HFF-Myc (cell line): ENCODE results near the gene SLN.

Experiments
- DNase-seq: peaks from one replicate; pipeline ENCODE4 v3.0.0-alpha.2; 2011; ENCODE audit warnings: low read depth; ENCODE audit errors: extremely low read depth
- H3K4me3 ChIP-seq: replicated peaks from 2 replicates; pipeline ENCODE4 v1.5.1; 2011; ENCODE audit warnings: low read depth, mild to moderate bottlenecking, control low read depth, low read length
- CTCF ChIP-seq: IDR thresholded peaks from 2 replicates; pipeline ENCODE4 v1.5.1; 2012; ENCODE audit warnings: mild to moderate bottlenecking, low read depth, low read length, control low read depth; ENCODE audit errors: missing control alignments

The SLN gene

GRCh38 chr11:107699371-107700285 lies 12.2 kb downstream of the SLN start:
- H3K4me3 ChIP-seq: no peak overlapping the region
- no peak for DNase-seq
- no peak for TF ChIP-seq CTCF

- TF ChIP-seq CTCF: no peak
- no peak overlapping the region for H3K4me3 ChIP-seq
- no peak for DNase-seq
These were observed 14.6 kb downstream of the SLN start for GRCh38 chr11:107697291-107697690.

- TF ChIP-seq CTCF: no peak
- DNase-seq: peak; percentile 87
- no peak overlapping the region for H3K4me3 ChIP-seq
These were observed 15.7 kb downstream of the SLN start for GRCh38 chr11:107696140-107696539.

- TF ChIP-seq CTCF: no peak
- H3K4me3 ChIP-seq: no peak overlapping the region
- DNase-seq: no peak
These were observed 16.4 kb downstream of the SLN start for GRCh38 chr11:107695446-107695845.

GRCh38 chr11:107691000-107691750 lies 20.7 kb downstream of the SLN start:
- TF ChIP-seq CTCF: no peak
- H3K4me3 ChIP-seq: no peak overlapping the region
- no peak for DNase-seq

- no peak for DNase-seq
- peak; percentile 54 for TF ChIP-seq CTCF
- no peak overlapping the region for H3K4me3 ChIP-seq
These were observed 22.3 kb downstream of the SLN start for GRCh38 chr11:107689317-107690202.
